ENCODE measurements around the gene CFAP74.

DNA sequence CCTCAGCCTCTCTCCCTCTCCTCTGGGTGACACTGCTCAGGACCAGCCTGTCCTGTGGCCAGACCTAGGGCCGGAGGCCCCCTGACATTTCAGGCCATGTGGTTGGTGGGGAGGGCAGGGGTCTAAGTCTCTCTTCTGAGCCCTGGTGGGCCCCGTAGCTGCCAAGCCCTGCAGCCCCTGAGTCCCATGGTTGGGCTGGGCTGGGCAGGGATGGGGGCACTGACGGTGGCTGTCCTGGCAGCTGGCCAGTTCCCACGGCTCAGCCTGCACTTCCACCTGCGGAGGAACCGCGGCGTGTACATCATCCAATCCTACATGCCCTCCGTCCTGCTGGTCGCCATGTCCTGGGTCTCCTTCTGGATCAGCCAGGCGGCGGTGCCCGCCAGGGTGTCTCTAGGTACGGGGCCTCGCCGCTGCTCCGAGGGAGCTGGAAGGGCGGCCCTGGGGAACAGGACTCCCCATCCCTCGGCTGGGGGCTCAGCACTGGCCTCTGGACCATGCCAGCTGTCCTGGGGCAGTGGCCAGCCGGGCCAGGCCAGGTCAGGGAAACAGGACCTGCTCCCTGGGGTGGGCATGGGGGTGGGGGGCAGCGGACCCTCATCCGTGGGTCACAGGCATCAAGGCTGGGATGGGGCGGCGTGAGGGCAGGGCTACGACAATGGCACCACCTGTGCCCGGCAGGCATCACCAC, 25.4 kb upstream of the CFAP74 start:
- TF ChIP-seq CTCF (conservative IDR thresholded peaks at IDR 0.05; ENCODE audit: low read depth, low read length) = no peak
- no peak for TF ChIP-seq SMC3 (IDR thresholded peaks at IDR 0.05; ENCODE audit: low read depth, low read length)
- no peak for TF ChIP-seq POLR2A (IDR thresholded peaks at IDR 0.05; ENCODE audit: low read depth, low read length)
- TF ChIP-seq RAD21 (IDR thresholded peaks at IDR 0.05; ENCODE audit: low read length) = no peak
- TF ChIP-seq RFX5 (IDR thresholded peaks at IDR 0.05; ENCODE audit: low read depth, low read length) = no peak
